Neural progenitor cell (in vitro differentiated cells): ENCODE data around the gene COMMD8.

Experiments used
- CTCF ChIP-seq: fragments of 200-600 bp; sonication (generic); IDR thresholded peaks from 2 replicates; pipeline ENCODE4 v1.5.1; 2017; ENCODE audit warnings: antibody characterized with exemption, mild to moderate bottlenecking
- EZH2 ChIP-seq: fragments of 200-600 bp; sonication (generic); IDR thresholded peaks from 2 replicates; pipeline ENCODE4 v1.6.1; 2017; ENCODE audit warnings: antibody characterized with exemption, mild to moderate bottlenecking, moderate library complexity
- EZH2phosphoT487 ChIP-seq: fragments of 200-600 bp; sonication (generic); IDR thresholded peaks from 2 replicates; pipeline ENCODE4 v1.6.1; 2017; ENCODE audit warnings: antibody characterized with exemption

DNA sequence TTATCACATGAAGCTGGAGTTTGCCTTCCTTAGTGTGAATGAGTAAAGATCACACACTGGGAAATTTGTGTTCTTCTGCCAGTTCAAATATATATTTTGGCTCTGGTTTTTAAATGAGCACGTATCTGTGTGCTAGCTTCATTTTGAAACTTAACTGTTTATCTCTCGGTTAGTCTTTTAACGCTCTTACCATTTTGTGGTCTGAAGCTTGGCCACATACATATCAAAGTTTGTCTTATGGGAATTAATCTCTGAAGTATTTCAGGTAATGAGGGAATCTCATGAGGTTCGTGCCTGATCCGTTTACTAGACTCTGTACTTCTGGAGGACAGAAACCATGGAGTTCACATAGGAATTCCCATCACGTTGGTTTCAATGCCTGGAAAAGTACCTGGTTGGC lies 35.4 kb upstream of the COMMD8 start:
- TF ChIP-seq CTCF (no peak), EZH2 (no peak), EZH2phosphoT487 (no peak)
